ENCODE measurements around the gene SLC38A9.

DNA sequence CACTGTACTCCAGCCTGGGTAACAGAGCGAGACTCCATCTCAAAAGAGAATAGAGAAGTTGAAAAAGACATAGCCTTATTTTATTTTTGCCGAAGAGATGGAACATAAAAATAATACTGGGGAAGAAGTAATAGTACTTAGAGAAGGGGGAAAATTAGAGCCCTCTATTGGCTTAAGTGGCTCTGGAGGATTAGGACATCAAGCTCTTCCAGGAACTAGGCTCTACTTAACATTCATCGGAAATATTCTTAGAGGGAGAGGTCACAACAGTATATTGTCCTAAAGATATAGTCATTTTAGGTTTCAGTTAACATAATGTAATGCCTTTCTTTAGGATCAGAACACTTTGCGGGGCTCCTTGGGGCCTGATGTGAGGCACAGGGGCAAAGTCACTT is 91.4 kb downstream of the SLC38A9 start:
- TF ChIP-seq EZH2 (IDR thresholded peaks at IDR 0.05; ENCODE audit: low read length, missing control alignments): no peak
- TF ChIP-seq CTCF (conservative IDR thresholded peaks at IDR 0.05 in 1 of 2, IDR thresholded peaks at IDR 0.05 in 1 of 2; ENCODE audit: low read depth in 1 of 2, low read length in 2 of 2): no peak
